NCI-H345 (cell line): Measurements from ENCODE around the gene VANGL1.

Experiments used
- DNase-seq: peaks from one replicate; lab custom pipeline; 2025; lab: John Stamatoyannopoulos, UW

VANGL1 gene

DNA sequence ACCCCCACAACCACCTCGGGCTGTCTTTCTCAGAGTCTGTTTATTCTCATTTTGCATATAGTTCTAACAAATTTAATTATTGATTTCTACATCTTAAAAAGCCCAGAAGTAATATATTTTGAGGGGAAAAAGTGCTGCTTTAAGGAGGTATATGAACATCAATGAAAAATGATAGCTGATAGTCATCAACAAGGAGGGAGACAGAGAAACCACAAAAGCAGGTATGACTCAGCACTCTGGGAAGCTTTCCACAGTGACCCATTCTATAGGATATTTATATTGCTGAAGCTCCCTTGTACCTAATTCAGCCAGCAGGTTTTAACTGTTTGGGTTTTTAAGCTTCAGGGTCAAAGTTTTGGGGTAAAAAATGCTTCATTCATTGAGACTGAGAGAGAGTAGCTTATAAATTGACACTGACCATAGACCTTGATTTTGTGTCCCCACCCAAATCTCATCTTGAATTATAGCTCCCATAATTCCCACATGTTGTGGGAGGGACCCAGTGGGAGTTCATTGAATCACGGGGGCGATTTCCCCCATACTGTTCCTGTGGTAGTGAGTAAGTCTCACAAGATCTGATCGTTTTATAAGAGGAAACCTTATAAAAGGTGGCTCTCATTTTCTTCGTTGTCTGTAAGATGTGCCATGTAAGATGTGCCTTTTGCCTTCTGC is 27.4 kb downstream of the VANGL1 start:
- no peak for DNase-seq

DNA sequence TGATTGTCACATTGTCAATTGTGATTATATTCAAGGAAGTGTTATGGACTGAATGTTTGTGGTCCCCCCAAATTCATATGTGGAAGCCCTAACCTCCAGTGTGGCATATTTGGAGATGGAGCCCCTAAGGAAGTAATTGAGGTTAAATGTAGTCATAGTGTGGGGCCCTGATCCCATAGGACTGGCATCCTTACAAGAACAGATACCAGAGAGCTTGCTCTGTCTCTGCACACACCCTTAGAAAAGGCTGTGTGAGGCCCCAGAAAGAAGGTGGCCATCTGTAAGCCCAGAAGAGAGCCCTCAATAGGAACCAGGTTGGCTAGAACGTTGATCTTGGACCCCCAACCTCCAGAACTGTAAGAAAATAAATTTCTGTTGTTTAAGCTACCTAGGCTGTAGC is 28.1 kb downstream of the VANGL1 start:
- no peak for DNase-seq

DNA sequence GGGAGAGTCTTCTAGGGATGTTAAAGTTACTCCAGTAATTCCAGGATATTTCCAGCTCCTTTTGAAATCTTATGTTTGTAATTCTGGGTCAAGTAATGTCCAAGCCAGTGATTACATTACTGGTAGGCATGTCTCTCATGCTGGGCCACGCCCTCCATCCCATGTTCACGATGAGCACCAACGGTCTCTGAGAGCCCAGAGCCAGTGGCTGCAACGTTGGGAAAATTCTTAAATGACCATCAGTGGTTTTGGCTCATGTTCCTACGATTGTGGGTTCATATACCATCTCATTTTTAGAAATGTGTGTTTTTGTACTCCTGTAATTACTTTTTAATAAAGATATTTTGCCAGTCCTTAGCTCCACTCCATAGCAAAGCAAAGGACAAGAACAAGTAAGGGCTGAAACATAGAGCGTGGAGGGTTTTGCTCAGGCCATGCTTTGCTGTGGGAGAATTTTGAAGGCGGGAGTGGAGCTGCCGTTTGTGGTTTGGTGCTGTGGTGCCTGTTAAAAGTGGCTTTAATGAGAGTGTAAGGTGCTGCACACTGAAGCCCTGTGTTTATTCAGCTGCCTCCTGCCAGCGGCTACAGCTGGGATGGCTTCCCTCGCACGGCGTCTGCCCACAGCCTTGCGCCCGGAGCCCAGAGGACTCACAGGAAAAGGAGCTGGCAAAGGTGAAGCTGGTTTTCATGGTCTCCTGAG is 28.9 kb downstream of the VANGL1 start:
- peak; percentile 85 for DNase-seq

DNA sequence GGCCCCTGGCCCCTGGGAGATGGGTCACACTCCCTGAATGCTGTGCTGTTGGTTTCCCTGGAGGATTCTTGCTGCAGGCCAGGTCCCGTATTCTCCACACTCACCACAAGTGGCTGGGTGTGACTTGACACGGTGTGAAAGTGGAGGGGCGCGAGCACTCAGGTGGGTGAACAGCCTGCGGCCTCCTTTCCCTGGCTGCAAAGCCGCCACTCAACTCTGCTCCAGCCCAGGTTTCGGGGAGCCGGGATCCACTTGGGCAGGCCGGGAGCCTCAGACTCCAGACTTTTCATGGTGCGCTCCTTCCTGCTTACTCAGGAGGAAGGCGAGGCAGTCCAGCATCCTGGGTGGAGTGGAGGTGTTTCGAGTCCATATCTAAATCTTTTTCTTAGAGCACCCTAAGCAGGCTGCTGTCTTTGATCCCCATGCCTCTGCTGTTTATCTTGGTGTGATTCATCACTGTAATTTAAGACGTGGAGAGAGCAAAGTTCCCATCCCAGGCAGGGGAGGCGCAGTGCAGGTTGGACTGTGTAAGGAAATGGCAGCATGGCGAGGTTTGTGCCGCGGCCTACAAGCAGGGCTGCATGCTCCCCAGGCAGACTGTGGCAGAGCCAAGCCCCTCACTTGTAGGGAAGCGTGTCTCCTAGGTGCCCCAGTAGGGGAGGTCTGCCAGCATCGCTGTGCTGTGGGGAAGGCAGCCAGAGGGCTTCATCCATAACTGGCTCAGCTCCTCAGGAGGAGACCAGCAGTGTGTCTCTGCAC is 29.6 kb downstream of the VANGL1 start:
- DNase-seq, result no peak

DNA sequence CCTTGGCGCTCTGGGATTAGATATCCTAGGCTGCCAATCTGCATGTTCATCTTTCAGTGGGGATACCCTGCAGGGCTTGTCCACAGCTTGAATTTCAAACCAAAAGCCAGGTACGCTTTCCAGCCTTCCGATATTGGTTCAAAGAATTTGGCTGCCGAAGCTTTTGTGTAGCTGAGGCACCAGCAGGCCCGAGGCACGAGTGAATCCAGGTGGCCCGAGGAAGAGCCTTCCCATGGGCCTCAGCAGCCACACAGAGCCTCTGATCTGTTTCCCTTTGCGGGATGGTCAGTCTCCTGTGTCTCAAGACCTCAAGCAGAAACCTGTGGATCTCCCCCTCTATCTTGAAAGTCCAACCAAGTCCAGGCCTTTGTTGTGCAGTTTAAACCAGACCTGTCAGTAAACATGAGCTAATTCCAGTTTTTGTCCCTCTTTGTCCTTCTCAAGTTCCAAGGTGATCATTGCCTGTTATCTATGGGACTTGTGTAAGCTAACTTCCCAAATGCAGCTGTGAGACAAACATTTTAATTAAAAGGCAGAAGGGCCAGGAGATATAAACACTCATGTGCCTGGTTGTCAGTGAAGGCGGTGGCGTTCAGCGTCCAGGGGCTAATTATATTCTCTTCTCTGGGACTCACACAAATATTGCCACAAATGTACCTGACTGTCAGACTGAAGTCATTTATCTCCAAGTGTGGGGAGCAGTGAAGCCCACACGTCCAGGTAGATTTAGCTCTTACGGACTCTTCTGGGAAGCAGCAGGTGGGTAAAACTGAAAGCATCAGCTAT is 30.6 kb downstream of the VANGL1 start:
- no peak for DNase-seq

DNA sequence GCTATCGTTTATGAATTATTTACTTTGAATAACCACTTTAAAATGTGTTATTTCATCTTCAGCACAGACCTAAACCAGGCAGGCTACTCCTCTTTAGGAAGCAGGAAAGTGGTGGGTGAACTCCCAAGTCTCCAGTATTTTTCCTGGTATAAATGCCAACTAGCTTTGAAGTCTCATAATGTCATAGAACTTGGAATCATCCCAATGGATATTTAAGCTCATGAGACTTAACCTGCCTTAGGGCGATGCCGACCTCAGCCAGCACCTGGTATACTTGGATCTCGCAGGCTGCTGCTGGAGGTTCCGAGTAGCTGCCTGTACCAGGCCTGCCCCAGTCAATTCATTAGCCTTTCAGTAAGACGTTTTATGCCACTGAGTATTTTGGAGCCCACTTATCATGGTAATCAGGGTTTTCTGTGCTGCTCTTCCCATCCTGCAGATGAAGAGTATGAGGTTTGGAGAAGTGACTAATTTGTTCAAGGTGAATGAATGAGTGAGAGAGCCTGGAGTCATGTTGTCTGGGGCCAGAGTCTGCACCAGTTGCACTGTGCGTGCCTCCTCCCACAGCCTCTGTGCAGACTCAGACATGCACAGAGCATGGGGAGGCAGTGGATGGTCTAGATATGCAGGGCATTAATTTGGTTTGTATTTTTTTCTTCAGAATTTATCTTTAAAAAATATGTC is 34.9 kb downstream of the VANGL1 start:
- no peak for DNase-seq

DNA sequence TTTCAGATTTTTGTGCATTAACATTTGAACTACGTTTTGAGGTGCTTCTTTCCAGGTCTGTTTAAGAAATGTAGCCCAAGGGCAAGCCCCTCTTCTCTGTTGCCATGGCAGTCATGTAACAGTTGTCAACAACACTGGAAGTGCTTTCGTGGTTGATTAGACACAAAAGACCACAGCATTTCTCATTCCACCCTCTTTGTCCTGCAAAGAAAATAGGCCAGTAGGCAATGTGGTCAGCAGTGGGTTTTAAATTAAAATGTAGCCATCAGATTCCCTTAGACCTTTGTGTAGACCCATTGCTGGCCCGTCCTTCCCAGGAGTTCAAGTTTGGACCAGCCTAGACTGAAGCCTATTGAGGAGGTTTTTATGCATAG is 35.4 kb downstream of the VANGL1 start:
- no peak for DNase-seq

DNA sequence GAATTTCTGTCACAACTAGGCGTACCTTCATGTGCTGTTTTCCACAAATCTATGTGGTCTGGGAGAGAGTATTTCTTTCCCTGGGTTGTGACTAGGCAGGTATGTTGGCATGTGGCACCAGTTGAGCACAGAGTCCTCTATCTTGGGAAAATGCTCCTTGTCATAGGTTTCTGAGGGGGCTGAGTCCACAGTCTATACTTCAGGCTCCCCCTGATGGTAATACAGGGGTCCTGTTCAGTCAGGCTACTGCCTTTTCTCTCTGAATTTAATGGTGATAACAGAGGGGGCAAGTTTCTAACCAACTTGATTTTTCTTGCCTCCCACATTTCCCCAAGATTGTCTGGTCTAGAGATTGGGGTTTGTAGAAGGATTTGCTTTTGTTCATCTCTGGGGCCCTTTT is 35.8 kb downstream of the VANGL1 start:
- no peak for DNase-seq

DNA sequence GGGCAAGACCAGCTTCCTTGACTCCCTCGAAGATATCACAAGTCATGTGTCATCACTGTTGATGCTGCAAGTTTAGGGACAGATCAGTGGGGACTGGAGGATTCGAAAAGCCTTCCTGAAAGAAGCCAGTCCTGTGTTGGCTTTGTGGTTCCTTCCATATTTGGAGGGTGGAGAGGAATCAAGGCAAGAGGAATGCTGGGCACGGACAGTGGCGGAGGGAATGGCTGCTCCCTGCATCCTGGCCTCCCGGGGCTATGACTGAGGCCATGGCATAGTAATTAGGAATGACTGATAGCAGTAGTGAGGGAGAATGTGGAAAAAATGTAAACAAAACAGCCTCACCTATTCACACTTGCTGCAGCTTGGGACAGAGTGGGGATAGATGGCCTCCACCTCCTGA is 36.4 kb downstream of the VANGL1 start:
- no peak for DNase-seq

DNA sequence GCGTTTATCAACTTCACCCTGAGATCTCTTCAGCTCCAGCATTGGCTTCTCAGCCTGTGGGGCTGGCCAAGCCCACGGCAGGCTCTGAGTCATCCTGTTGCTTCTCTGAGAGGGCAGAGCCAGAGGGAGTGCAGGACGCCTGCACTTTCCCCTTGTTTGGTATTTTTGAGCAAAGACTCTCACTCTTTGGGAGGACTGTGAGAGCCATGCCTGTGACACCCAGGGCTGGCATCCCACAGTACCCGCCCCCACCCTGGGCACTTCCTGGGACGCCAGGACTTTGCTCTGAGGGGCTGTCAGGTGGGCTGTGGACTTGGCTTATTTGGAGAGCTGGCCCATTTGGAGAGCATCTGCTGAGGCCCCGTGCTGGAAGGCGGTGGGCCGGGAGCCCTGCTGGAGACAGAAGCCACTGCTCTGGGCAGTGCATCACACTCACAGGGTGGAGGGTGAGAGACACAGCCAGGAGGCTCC is 37.4 kb downstream of the VANGL1 start:
- no peak for DNase-seq

DNA sequence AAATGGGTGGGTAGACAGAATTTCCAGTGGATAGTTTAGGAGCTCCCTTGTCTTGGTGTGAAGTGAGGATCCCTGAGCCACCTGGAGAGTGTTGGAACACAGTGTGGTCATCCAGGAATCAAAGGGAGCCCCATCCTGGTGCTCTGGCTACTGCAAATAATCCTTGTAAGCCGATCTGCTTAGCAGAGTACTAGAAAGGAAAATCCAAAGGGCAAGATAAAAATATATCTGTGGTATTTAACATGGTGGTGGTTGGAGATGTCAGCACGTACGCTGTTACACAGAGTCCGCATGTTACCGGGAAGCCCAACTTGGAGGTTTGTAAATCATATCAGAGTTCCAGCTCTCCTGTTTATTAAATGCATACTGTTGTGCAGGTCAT is 39.0 kb downstream of the VANGL1 start:
- DNase-seq, result no peak

DNA sequence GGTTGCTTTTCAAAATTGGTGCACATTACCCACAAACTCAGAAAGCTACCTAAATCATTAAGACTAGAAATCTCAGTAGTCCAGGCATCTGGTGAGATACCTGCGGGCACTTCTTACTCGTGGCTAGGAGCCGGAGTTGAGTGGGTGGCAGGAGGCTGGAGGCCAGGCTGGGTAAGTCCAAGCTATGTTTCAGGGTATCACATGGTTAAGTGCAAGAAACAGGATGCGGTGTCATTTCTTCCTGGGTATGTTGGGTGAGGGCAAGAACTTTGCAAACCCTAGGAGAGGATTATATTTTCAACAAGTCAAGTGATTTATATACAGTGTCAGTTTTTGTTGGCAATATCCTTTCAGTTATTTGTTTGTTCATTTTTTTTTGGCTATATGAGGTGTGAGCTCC is 41.0 kb downstream of the VANGL1 start:
- DNase-seq, result no peak

DNA sequence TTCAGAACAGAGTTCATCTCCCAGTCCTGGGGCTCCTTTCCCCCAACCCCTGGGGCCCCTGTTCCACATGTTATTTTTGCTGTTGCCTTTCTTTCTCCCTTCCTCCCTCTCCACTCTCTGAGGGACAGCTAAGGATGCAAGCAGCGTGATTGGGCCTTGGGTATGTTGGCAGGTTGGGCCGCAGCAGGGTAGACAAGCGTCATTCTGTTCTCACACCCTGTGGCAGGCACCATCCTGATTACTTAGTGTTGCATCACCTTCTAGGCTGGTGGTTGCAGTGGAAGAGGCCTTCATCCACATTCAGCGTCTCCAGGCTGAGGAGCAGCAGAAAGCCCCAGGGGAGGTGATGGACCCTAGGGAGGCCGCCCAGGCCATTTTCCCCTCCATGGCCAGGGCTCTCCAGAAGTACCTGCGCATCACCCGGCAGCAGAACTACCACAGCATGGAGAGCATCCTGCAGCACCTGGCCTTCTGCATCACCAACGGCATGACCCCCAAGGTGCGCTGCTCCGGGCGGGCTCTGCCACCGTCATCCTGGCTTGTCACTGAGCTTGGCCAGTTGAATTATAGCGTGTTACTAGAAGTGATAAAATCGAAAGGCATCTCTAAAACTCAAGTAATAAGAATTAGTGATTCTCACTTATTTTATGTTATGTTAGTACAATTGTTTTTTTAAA is 43.4 kb downstream of the VANGL1 start:
- DNase-seq, result no peak

DNA sequence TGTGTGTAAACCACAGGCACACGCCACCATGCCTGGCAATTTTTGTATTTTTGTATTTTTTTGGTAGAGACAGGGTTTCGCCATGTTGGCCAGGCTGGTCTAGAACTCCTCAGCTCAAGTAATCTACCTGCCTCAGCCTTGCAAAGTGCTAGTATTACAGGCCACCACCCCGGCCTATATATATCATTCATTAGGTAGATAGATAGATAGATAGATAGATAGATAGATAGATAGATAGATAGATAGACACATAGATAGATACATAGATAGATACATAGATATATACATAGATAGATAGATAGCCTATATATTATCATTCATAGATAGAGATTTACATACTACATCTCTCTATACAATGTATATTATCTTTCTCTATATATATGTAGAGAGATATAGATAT is 46.0 kb downstream of the VANGL1 start:
- no peak for DNase-seq

DNA sequence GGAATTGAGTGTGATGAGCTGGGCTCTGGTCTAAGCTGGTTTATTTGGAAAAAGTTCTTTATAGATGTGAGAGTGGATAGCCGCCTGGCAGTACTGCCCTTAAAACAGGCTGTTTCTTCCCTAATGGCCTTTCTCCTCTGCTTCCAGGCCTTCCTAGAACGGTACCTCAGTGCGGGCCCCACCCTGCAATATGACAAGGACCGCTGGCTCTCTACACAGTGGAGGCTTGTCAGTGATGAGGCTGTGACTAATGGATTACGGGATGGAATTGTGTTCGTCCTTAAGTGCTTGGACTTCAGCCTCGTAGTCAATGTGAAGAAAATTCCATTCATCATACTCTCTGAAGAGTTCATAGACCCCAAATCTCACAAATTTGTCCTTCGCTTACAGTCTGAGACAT is 49.2 kb downstream of the VANGL1 start:
- no peak for DNase-seq

DNA sequence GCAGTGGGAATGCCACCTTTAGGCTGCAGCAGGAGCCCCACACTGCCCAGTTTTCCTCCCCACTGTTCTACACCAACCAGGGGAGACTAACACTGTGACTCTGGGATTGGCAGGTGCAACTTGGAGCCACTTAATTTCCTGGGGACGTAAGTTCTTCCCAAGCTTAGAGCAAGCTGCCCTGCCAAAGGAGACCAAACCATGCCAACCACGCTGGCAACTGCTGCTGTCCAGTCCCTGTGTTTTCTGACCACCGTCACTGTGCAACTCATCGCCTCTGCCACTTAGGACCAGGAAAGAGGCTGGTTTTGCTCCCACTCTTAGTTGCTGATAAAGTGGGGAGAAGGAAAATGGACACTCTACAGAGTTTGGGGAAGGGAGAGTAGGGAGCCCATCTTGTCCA is 50.5 kb downstream of the VANGL1 start:
- no peak for DNase-seq

DNA sequence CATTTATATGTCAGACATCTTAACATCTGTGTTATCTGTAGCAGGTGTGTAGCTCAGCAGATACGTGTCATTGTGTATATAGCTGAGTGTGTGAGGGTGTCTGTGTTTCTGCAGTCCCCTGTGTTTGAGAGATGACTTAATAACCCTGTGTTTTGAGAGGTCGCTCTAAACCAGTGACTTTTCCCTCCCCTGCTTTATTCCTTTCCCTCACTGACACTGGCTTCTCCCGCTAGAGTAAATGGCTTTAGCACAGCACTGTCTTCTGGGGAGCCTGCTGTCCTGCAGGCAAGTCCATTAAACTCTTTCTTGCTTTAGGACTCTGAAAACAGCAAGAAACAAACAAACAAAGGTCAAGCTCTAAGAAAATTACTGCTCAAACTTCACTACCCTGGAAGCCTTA is 53.0 kb downstream of the VANGL1 start:
- no peak for DNase-seq

DNA sequence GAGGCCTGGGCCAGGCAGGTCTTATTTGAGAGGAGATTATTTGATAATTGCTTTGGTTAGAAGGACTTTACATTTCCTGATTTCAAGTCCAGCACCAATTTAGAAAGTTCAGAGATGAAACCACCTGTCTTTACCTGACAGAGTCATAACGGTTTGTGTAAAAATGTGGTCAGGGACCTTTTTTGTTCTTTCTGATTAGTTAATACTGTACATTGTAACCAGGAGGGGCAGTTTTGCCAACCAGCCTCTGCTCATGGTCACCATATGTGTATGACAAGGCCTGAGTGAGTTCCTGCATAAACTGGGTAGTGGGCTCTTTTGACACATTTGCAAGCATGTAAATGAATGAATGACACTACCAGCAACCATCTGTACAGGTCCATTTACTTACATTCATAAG is 55.8 kb downstream of the VANGL1 start:
- DNase-seq, result no peak

DNA sequence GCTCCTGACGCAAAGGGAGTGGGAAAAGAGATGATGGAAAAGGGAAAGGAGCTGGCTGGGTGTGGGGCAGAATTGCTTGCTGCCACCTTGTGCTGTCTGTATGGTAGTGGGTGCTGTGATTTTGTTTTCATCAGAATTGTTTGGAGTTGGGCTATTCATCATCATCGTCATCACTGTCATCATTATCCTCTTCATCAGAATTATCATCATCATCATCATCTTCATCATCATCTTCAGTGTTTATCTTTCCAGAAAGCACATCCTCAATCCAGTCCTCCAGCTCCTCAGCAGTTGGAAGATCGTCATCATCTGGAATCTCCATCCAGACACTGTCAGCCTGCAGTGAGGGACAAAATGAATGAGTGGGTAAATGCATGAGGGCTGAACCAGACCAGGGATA is 59.3 kb downstream of the VANGL1 start:
- DNase-seq, result no peak

DNA sequence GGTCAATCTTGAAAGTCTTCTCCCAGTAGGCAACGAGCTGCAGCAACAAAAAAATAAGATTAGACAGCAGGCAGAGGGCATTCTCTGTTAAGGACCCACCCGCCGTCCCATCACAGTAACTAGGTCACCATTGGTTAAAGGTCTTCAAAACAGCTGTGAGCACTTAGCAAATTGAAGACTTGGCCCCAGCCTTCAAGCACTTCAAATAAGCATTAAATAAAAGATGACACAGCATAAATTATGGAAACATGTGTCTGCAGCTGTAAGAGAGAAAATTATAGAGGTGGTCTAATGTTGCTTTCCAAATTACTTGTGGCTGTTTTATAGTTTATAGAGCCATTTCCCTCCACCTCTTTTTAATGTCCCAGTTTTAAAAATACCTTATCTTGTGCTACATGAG is 61.2 kb downstream of the VANGL1 start:
- no peak for DNase-seq
